Measurements from ENCODE around the gene FBL.

FBL gene

DNA sequence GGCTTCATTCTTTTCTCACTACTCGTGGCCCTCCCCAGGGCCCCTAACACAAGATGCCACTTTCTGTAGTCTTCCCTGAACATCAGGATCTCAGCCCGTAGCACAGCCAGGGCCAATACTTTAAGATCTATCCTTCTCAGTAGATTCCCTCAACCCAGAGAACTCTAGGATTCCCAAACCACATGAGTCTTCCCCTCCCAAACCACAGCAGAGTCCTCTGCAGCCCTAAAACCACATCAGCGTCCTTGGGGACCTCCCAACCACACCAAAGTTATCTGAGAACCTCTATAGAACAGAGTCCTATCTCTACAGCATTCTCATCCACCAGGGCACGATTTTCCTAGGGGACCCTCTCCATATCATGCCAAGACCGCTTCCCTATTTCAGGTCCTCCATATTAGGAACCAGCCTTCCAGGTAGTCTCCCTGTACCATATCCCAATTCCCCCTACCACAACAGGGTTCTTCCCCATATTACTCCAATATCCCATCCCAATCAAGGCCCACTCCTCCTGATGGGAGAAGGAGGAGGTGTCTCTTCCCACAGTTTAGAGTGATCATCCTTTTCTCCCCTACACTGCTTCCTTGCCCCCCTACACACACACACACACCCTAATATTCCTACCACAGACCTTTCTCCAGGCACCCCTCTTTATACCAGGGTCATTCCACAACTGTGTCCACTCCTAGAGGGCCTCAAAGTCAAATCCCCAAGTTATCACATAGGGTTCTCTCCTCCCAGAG lies 13.7 kb downstream of the FBL start:
- TF ChIP-seq, protein P1, sequence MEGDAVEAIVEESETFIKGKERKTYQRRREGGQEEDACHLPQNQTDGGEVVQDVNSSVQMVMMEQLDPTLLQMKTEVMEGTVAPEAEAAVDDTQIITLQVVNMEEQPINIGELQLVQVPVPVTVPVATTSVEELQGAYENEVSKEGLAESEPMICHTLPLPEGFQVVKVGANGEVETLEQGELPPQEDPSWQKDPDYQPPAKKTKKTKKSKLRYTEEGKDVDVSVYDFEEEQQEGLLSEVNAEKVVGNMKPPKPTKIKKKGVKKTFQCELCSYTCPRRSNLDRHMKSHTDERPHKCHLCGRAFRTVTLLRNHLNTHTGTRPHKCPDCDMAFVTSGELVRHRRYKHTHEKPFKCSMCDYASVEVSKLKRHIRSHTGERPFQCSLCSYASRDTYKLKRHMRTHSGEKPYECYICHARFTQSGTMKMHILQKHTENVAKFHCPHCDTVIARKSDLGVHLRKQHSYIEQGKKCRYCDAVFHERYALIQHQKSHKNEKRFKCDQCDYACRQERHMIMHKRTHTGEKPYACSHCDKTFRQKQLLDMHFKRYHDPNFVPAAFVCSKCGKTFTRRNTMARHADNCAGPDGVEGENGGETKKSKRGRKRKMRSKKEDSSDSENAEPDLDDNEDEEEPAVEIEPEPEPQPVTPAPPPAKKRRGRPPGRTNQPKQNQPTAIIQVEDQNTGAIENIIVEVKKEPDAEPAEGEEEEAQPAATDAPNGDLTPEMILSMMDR (IDR thresholded peaks at IDR 0.05; ENCODE audit: insufficient read depth, missing control alignments), result no peak
- FAIRE-seq, result no peak

GRCh38 chr19:39831679-39832078 lies 14.5 kb downstream of the FBL start:
- FAIRE-seq (no peak), DNase-seq (ENCODE audit: insufficient read length, low spot score) (no peak)
- TF ChIP-seq, protein P1 (IDR thresholded peaks at IDR 0.05; ENCODE audit: insufficient read depth, missing control alignments), result no peak

More for the DNA sequence above, 13.7 kb downstream of the FBL start:
- no peak for DNase-seq (ENCODE audit: insufficient read length, low spot score)

GRCh38 chr19:39830847-39831246 lies 15.3 kb downstream of the FBL start:
- FAIRE-seq (no peak), DNase-seq (ENCODE audit: insufficient read length, low spot score) (no peak)
- TF ChIP-seq, protein P1 (IDR thresholded peaks at IDR 0.05; ENCODE audit: insufficient read depth, missing control alignments), result no peak

GRCh38 chr19:39830406-39830805 lies 15.8 kb downstream of the FBL start:
- TF ChIP-seq, protein P1 (IDR thresholded peaks at IDR 0.05; ENCODE audit: insufficient read depth, missing control alignments), result no peak
- FAIRE-seq (no peak), DNase-seq (ENCODE audit: insufficient read length, low spot score) (no peak)

- FAIRE-seq (no peak), DNase-seq (ENCODE audit: insufficient read length, low spot score) (no peak)
- TF ChIP-seq, protein P1 (IDR thresholded peaks at IDR 0.05; ENCODE audit: insufficient read depth, missing control alignments), result no peak
Measured at GRCh38 chr19:39829702-39830275, 16.4 kb downstream of the FBL start.

DNA sequence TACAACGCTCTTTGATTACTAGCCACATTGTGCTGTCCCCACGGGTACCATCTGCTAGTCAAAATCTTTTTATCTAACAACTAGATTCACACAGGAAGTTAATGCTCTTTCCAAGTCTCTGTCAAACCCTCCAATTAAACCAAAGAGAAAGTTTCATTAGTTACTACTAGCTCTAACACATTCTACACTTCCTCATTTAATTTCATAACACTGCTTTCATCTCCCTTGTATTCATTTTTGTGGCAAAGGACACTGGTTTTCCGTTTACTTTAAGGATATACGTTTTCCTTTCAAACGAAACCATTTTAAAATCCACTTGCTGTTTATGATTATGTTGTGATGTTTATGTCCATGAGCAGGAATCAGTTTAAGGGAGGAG lies 17.5 kb downstream of the FBL start:
- TF ChIP-seq, protein P1 (IDR thresholded peaks at IDR 0.05; ENCODE audit: insufficient read depth, missing control alignments), result no peak
- FAIRE-seq (no peak), DNase-seq (ENCODE audit: insufficient read length, low spot score) (no peak)

- FAIRE-seq (no peak), DNase-seq (ENCODE audit: insufficient read length, low spot score) (no peak)
Measured at GRCh38 chr19:39828015-39828653, 18.0 kb downstream of the FBL start.

More at GRCh38 chr19:39828015-39828653, 18.0 kb downstream of the FBL start:
- TF ChIP-seq, protein P1 (IDR thresholded peaks at IDR 0.05; ENCODE audit: insufficient read depth, missing control alignments), result no peak

Measured in D721Med (cell line).